ENCODE results near the gene QPRT. TPM values are rescaled to one million over a fixed set of nuclear protein-coding genes. Genes with fewer than 3 reads are reported as not detected.

The QPRT gene
- total RNA-seq, 1 donor = 19.5 TPM

- Histone ChIP-seq H3K36me3 (ENCODE audit: insufficient read depth, low read length) (no peaks in the 10 kb centered on the region), H3K27me3 (ENCODE audit: insufficient read depth, low read length) (peaks cover 8% of the 10 kb centered on the region), H3K79me2 (ENCODE audit: insufficient read depth, low read length) (no peaks in the 10 kb centered on the region), H3K9me3 (ENCODE audit: low read depth, low read length) (no peaks in the 10 kb centered on the region), H3K4me1 (ENCODE audit: insufficient read depth, low read length) (peaks cover 8% of the 10 kb centered on the region), H2AFZ (ENCODE audit: low read length) (no peak overlapping the region), H4K20me1 (ENCODE audit: insufficient read depth, low read length) (no peaks in the 10 kb centered on the region), H3K4me2 (ENCODE audit: insufficient read depth, low read length) (no peak overlapping the region), H3K27ac (ENCODE audit: low read depth, low read length) (no peak overlapping the region), H3K4me3 (ENCODE audit: insufficient read depth, low read length) (no peak overlapping the region)
- TF ChIP-seq CTCF (IDR thresholded peaks at IDR 0.05; ENCODE audit: extremely low read depth, low read depth, low read length) = no peak
- no peak for DNase-seq (ENCODE audit: insufficient read length, low spot score, missing footprints)
Measured at GRCh38 chr16:29714396-29714795, 35.4 kb downstream of the QPRT start.

DNA sequence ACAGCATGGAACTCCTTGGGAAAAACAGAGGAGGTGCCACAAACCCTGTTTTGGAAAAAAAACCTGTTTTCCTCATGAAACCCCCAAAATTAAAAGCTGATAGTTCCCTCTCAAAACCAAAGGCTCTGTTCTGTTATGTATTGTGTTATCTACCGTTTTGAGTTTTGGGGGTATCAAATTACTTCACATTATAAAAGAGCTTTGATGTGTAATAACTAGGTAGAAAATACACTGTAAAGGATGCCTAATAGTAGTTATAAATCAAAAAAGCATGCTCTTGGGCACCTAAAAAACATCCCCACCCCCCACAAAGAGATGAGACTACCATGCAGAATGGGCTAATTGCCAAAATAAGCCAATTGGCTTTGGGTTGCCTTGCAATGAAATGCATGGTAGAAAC is 36.0 kb downstream of the QPRT start:
- no peaks in the 10 kb centered on the region for H3K36me3 ChIP-seq (ENCODE audit: insufficient read depth, low read length)
- H3K79me2 ChIP-seq (ENCODE audit: insufficient read depth, low read length) = no peaks in the 10 kb centered on the region
- peaks cover 5% of the 10 kb centered on the region for H3K4me1 ChIP-seq (ENCODE audit: insufficient read depth, low read length)
- no peak for TF ChIP-seq CTCF (IDR thresholded peaks at IDR 0.05; ENCODE audit: extremely low read depth, low read depth, low read length)
- H3K9me3 ChIP-seq (ENCODE audit: low read depth, low read length) = no peaks in the 10 kb centered on the region
- H3K27ac ChIP-seq (ENCODE audit: low read depth, low read length) = no peak overlapping the region
- H3K4me3 ChIP-seq (ENCODE audit: insufficient read depth, low read length) = no peak overlapping the region
- no peak overlapping the region for H2AFZ ChIP-seq (ENCODE audit: low read length)
- peaks cover 8% of the 10 kb centered on the region for H3K27me3 ChIP-seq (ENCODE audit: insufficient read depth, low read length)
- no peak overlapping the region for H3K4me2 ChIP-seq (ENCODE audit: insufficient read depth, low read length)
- no peaks in the 10 kb centered on the region for H4K20me1 ChIP-seq (ENCODE audit: insufficient read depth, low read length)
- DNase-seq (ENCODE audit: insufficient read length, low spot score, missing footprints) = no peak

DNA sequence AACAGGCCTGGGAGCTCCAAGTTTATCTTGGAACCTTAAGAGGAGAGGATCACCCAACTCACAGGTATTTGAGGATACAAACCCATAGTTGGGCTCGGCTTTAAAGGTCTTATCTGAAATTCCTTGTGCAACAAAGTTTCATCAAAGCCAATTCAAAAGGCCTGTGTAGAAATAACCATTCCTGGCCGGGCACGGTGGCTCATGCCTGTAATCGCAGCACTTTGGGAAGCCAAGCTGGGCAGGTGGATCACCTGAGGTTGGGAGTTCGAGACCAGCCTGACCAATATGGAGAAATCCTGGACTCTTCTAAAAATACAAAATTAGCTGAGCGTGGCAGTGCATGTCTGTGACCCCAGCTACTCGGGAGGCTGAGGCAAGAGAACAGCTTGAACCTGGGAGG is 38.1 kb downstream of the QPRT start:
- Histone ChIP-seq H3K4me1 (ENCODE audit: insufficient read depth, low read length) (no peaks in the 10 kb centered on the region), H3K9me3 (ENCODE audit: low read depth, low read length) (no peaks in the 10 kb centered on the region), H3K4me2 (ENCODE audit: insufficient read depth, low read length) (no peak overlapping the region), H4K20me1 (ENCODE audit: insufficient read depth, low read length) (no peaks in the 10 kb centered on the region), H3K36me3 (ENCODE audit: insufficient read depth, low read length) (no peaks in the 10 kb centered on the region), H3K27ac (ENCODE audit: low read depth, low read length) (no peak overlapping the region), H3K4me3 (ENCODE audit: insufficient read depth, low read length) (no peak overlapping the region), H3K27me3 (ENCODE audit: insufficient read depth, low read length) (peaks cover 8% of the 10 kb centered on the region), H3K79me2 (ENCODE audit: insufficient read depth, low read length) (no peaks in the 10 kb centered on the region), H2AFZ (ENCODE audit: low read length) (no peak overlapping the region)
- no peak for DNase-seq (ENCODE audit: insufficient read length, low spot score, missing footprints)
- no peak for TF ChIP-seq CTCF (IDR thresholded peaks at IDR 0.05; ENCODE audit: extremely low read depth, low read depth, low read length)

DNA sequence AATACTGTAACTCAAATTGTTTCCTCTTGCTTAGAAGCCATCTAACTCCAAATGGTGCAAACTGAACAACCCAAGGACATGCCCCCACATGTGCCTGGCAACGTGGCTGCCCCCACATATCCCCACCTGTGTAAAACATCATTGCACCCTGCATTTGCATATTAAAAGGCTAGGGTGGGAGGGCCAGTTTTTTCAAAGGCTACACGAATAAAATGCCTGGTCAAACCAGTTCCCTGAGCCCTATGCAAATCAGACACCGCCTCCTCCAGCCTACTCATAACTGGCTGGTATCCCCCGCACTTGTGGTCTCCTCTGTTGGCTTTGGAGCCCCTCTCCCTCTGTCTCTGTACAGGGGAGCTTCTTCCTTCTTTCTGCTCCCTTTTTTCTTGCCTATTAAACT is 40.1 kb downstream of the QPRT start:
- H3K27ac ChIP-seq (ENCODE audit: low read depth, low read length) = no peak overlapping the region
- no peak for DNase-seq (ENCODE audit: insufficient read length, low spot score, missing footprints)
- no peaks in the 10 kb centered on the region for H3K36me3 ChIP-seq (ENCODE audit: insufficient read depth, low read length)
- H3K4me2 ChIP-seq (ENCODE audit: insufficient read depth, low read length) = no peak overlapping the region
- no peak overlapping the region for H2AFZ ChIP-seq (ENCODE audit: low read length)
- no peaks in the 10 kb centered on the region for H3K9me3 ChIP-seq (ENCODE audit: low read depth, low read length)
- H3K27me3 ChIP-seq (ENCODE audit: insufficient read depth, low read length) = peaks cover 8% of the 10 kb centered on the region
- H3K4me3 ChIP-seq (ENCODE audit: insufficient read depth, low read length) = no peak overlapping the region
- H4K20me1 ChIP-seq (ENCODE audit: insufficient read depth, low read length) = no peaks in the 10 kb centered on the region
- TF ChIP-seq CTCF (IDR thresholded peaks at IDR 0.05; ENCODE audit: extremely low read depth, low read depth, low read length) = no peak
- no peaks in the 10 kb centered on the region for H3K79me2 ChIP-seq (ENCODE audit: insufficient read depth, low read length)
- H3K4me1 ChIP-seq (ENCODE audit: insufficient read depth, low read length) = no peaks in the 10 kb centered on the region
